ENCODE data around the gene ATG5.

Gene ATG5

DNA sequence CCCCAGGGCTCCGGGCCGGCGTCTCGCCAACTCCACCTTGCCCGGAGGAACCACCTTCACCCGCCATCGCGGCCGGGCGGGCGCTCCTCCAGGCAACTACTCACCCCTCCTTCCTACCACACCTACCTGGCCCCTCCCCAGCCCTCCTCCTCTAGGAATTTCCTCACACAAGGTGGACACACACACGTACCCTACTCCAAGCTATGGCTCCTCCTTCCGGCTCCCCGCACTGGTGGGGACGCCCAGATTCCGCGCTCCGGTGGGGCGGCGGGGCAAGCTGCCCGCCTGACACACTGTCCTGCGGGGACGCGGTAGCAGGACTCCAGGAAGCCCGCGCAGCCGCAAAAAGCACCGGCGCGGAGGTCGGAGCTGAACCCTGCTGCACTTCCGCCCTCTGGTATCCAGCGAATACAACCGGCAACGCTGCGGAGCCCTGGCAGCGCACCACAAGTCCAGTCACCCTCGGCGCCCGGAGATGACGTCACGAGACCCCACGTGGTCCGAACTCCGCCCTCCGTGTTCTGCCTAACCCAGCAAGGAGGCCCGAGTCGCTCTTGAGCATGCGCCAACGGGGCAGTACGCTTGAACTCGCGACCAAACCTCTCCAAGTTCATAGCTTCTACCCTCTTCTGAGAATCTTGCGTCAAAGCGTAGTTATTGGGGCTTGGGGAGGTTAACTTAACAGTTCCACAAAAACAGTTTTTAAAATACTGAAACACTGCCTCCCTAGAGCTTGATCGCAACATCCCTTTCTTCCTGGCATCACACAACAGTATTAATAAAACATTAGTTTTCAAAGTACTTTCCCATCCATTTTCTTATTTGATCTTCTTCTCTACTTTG lies at the start of gene ATG5 (continued):
- TF ChIP-seq ZFP41 (tag by site-specific recombination; IDR thresholded peaks at IDR 0.05; ENCODE audit: borderline replicate concordance), result no peak
- TF ChIP-seq SETDB1 (IDR thresholded peaks at IDR 0.05; ENCODE audit: insufficient read length, low read length), result peak; percentile 41
- TF ChIP-seq ZNF121 (tag by site-specific recombination; IDR thresholded peaks at IDR 0.05), result peak; percentile 94
- TF ChIP-seq, protein P1, sequence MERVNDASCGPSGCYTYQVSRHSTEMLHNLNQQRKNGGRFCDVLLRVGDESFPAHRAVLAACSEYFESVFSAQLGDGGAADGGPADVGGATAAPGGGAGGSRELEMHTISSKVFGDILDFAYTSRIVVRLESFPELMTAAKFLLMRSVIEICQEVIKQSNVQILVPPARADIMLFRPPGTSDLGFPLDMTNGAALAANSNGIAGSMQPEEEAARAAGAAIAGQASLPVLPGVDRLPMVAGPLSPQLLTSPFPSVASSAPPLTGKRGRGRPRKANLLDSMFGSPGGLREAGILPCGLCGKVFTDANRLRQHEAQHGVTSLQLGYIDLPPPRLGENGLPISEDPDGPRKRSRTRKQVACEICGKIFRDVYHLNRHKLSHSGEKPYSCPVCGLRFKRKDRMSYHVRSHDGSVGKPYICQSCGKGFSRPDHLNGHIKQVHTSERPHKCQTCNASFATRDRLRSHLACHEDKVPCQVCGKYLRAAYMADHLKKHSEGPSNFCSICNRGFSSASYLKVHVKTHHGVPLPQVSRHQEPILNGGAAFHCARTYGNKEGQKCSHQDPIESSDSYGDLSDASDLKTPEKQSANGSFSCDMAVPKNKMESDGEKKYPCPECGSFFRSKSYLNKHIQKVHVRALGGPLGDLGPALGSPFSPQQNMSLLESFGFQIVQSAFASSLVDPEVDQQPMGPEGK (tag by site-specific recombination; IDR thresholded peaks at IDR 0.05), result peak; percentile 97
- TF ChIP-seq, protein P2, sequence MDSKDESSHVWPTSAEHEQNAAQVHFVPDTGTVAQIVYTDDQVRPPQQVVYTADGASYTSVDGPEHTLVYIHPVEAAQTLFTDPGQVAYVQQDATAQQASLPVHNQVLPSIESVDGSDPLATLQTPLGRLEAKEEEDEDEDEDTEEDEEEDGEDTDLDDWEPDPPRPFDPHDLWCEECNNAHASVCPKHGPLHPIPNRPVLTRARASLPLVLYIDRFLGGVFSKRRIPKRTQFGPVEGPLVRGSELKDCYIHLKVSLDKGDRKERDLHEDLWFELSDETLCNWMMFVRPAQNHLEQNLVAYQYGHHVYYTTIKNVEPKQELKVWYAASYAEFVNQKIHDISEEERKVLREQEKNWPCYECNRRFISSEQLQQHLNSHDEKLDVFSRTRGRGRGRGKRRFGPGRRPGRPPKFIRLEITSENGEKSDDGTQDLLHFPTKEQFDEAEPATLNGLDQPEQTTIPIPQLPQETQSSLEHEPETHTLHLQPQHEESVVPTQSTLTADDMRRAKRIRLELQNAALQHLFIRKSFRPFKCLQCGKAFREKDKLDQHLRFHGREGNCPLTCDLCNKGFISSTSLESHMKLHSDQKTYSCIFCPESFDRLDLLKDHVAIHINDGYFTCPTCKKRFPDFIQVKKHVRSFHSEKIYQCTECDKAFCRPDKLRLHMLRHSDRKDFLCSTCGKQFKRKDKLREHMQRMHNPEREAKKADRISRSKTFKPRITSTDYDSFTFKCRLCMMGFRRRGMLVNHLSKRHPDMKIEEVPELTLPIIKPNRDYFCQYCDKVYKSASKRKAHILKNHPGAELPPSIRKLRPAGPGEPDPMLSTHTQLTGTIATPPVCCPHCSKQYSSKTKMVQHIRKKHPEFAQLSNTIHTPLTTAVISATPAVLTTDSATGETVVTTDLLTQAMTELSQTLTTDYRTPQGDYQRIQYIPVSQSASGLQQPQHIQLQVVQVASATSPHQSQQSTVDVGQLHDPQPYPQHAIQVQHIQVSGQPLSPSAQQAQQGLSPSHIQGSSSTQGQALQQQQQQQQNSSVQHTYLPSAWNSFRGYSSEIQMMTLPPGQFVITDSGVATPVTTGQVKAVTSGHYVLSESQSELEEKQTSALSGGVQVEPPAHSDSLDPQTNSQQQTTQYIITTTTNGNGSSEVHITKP (tag by site-specific recombination; IDR thresholded peaks at IDR 0.05), result peak; percentile 95
- no peak for TF ChIP-seq ZNF670 (tag by site-specific recombination; IDR thresholded peaks at IDR 0.05; ENCODE audit: low read depth)
- peak; percentile 81 for TF ChIP-seq YY2 (tag by site-specific recombination; IDR thresholded peaks at IDR 0.05)
- no peak for TF ChIP-seq MEIS1 (CRISPR knock-in tag; IDR thresholded peaks at IDR 0.05; ENCODE audit: borderline replicate concordance)
- TF ChIP-seq, protein P3, sequence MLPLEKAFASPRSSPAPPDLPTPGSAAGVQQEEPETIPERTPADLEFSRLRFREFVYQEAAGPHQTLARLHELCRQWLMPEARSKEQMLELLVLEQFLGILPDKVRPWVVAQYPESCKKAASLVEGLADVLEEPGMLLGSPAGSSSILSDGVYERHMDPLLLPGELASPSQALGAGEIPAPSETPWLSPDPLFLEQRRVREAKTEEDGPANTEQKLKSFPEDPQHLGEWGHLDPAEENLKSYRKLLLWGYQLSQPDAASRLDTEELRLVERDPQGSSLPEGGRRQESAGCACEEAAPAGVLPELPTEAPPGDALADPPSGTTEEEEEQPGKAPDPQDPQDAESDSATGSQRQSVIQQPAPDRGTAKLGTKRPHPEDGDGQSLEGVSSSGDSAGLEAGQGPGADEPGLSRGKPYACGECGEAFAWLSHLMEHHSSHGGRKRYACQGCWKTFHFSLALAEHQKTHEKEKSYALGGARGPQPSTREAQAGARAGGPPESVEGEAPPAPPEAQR (tag by site-specific recombination; IDR thresholded peaks at IDR 0.05), result 0 out of 2 replicates have a peak, but pooled peaks have one; percentile 21
- no peak for TF ChIP-seq IKZF3 (tag by site-specific recombination; IDR thresholded peaks at IDR 0.05)
- TF ChIP-seq ZNF132 (tag by site-specific recombination; IDR thresholded peaks at IDR 0.05; ENCODE audit: borderline replicate concordance), result no peak
- TF ChIP-seq GLIS1 (tag by site-specific recombination; IDR thresholded peaks at IDR 0.05), result peak; percentile 96
- peak; percentile 96 for TF ChIP-seq ZBTB20 (tag by site-specific recombination; IDR thresholded peaks at IDR 0.05)
- TF ChIP-seq, protein P4, sequence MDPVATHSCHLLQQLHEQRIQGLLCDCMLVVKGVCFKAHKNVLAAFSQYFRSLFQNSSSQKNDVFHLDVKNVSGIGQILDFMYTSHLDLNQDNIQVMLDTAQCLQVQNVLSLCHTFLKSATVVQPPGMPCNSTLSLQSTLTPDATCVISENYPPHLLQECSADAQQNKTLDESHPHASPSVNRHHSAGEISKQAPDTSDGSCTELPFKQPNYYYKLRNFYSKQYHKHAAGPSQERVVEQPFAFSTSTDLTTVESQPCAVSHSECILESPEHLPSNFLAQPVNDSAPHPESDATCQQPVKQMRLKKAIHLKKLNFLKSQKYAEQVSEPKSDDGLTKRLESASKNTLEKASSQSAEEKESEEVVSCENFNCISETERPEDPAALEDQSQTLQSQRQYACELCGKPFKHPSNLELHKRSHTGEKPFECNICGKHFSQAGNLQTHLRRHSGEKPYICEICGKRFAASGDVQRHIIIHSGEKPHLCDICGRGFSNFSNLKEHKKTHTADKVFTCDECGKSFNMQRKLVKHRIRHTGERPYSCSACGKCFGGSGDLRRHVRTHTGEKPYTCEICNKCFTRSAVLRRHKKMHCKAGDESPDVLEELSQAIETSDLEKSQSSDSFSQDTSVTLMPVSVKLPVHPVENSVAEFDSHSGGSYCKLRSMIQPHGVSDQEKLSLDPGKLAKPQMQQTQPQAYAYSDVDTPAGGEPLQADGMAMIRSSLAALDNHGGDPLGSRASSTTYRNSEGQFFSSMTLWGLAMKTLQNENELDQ (tag by site-specific recombination; IDR thresholded peaks at IDR 0.05; ENCODE audit: low read depth), result no peak
- TF ChIP-seq PRDM1 (tag by site-specific recombination; IDR thresholded peaks at IDR 0.05), result no peak
- no peak for TF ChIP-seq ZNF555 (tag by site-specific recombination; conservative IDR thresholded peaks at IDR 0.05)
- TF ChIP-seq ZNF239 (tag by site-specific recombination; IDR thresholded peaks at IDR 0.05), result no peak
- TF ChIP-seq ZBTB17 (tag by site-specific recombination; IDR thresholded peaks at IDR 0.05), result peak; percentile 97
- TF ChIP-seq, protein P5, sequence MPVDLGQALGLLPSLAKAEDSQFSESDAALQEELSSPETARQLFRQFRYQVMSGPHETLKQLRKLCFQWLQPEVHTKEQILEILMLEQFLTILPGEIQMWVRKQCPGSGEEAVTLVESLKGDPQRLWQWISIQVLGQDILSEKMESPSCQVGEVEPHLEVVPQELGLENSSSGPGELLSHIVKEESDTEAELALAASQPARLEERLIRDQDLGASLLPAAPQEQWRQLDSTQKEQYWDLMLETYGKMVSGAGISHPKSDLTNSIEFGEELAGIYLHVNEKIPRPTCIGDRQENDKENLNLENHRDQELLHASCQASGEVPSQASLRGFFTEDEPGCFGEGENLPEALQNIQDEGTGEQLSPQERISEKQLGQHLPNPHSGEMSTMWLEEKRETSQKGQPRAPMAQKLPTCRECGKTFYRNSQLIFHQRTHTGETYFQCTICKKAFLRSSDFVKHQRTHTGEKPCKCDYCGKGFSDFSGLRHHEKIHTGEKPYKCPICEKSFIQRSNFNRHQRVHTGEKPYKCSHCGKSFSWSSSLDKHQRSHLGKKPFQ (tag by site-specific recombination; IDR thresholded peaks at IDR 0.05), result no peak
- TF ChIP-seq, protein P6, sequence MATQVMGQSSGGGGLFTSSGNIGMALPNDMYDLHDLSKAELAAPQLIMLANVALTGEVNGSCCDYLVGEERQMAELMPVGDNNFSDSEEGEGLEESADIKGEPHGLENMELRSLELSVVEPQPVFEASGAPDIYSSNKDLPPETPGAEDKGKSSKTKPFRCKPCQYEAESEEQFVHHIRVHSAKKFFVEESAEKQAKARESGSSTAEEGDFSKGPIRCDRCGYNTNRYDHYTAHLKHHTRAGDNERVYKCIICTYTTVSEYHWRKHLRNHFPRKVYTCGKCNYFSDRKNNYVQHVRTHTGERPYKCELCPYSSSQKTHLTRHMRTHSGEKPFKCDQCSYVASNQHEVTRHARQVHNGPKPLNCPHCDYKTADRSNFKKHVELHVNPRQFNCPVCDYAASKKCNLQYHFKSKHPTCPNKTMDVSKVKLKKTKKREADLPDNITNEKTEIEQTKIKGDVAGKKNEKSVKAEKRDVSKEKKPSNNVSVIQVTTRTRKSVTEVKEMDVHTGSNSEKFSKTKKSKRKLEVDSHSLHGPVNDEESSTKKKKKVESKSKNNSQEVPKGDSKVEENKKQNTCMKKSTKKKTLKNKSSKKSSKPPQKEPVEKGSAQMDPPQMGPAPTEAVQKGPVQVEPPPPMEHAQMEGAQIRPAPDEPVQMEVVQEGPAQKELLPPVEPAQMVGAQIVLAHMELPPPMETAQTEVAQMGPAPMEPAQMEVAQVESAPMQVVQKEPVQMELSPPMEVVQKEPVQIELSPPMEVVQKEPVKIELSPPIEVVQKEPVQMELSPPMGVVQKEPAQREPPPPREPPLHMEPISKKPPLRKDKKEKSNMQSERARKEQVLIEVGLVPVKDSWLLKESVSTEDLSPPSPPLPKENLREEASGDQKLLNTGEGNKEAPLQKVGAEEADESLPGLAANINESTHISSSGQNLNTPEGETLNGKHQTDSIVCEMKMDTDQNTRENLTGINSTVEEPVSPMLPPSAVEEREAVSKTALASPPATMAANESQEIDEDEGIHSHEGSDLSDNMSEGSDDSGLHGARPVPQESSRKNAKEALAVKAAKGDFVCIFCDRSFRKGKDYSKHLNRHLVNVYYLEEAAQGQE (tag by site-specific recombination; IDR thresholded peaks at IDR 0.05), result 0 out of 2 replicates have a peak, but pooled peaks have one; percentile 54
- TF ChIP-seq EGR2 (tag by site-specific recombination; IDR thresholded peaks at IDR 0.05; ENCODE audit: low read depth), result peak; percentile 38; the same call in 1 of the 2 replicates

All from HEK293 (cell line).